ENCODE measurements around the gene CLINT1.

The CLINT1 gene

GRCh38 chr5:157877821-157878220 is 18.9 kb upstream of the CLINT1 start:
- H3K9ac ChIP-seq (ENCODE audit: low read length): no peak overlapping the region

DNA sequence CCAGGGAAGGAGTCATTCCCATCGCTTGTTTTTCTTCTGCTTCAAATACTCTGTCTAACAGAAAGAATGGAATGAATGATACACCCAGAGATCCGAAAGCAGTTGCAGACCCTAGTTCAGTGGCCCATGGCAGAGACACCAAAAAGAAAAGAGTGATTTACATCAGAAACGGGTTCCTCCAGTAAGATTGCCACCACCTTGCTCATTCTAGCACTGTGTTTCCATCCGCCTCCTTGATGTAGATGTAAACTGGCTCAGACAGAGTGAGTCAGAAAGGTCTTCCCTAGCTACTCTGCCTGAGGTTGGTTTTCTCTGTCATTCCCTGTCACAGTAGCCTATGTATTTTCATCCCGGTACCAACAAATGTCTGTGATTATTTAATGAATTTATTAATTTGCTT is 15.9 kb upstream of the CLINT1 start:
- Histone ChIP-seq H3K27me3 (ENCODE audit: low read depth, low read length) (no peaks in the 10 kb centered on the region), H3K4me3 (ENCODE audit: low read length) (no peak overlapping the region), H3K36me3 (replicated peaks; ENCODE audit: low read depth, low read length) (no peaks in the 10 kb centered on the region), H3K9me3 (ENCODE audit: insufficient read depth, low read length) (no peaks in the 10 kb centered on the region), H2AFZ (ENCODE audit: low read depth, low read length) (peak overlapping the region; percentile 85), H3K27ac (ENCODE audit: low read length) (no peak overlapping the region), H3K79me2 (ENCODE audit: low read length) (no peaks in the 10 kb centered on the region), H3K4me2 (ENCODE audit: low read length) (peak overlapping the region; percentile 26), H3K4me1 (ENCODE audit: low read length) (peaks cover 33% of the 10 kb centered on the region), H3K9ac (ENCODE audit: low read length) (no peak overlapping the region), H4K20me1 (ENCODE audit: insufficient read depth, low read length) (no peaks in the 10 kb centered on the region)
- TF ChIP-seq, protein P1, sequence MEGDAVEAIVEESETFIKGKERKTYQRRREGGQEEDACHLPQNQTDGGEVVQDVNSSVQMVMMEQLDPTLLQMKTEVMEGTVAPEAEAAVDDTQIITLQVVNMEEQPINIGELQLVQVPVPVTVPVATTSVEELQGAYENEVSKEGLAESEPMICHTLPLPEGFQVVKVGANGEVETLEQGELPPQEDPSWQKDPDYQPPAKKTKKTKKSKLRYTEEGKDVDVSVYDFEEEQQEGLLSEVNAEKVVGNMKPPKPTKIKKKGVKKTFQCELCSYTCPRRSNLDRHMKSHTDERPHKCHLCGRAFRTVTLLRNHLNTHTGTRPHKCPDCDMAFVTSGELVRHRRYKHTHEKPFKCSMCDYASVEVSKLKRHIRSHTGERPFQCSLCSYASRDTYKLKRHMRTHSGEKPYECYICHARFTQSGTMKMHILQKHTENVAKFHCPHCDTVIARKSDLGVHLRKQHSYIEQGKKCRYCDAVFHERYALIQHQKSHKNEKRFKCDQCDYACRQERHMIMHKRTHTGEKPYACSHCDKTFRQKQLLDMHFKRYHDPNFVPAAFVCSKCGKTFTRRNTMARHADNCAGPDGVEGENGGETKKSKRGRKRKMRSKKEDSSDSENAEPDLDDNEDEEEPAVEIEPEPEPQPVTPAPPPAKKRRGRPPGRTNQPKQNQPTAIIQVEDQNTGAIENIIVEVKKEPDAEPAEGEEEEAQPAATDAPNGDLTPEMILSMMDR (IDR thresholded peaks at IDR 0.05; ENCODE audit: low read depth, low read length): no peak
- TF ChIP-seq EZH2phosphoT487 (IDR thresholded peaks at IDR 0.05; ENCODE audit: low read depth): no peak

More at GRCh38 chr5:157877821-157878220, 18.9 kb upstream of the CLINT1 start:
- Histone ChIP-seq H2AFZ (ENCODE audit: low read depth, low read length) (no peak overlapping the region), H3K36me3 (replicated peaks; ENCODE audit: low read depth, low read length) (no peaks in the 10 kb centered on the region), H3K27me3 (ENCODE audit: low read depth, low read length) (no peaks in the 10 kb centered on the region), H3K4me2 (ENCODE audit: low read length) (no peak overlapping the region), H4K20me1 (ENCODE audit: insufficient read depth, low read length) (no peaks in the 10 kb centered on the region), H3K9me3 (ENCODE audit: insufficient read depth, low read length) (no peaks in the 10 kb centered on the region), H3K27ac (ENCODE audit: low read length) (no peak overlapping the region), H3K79me2 (ENCODE audit: low read length) (no peaks in the 10 kb centered on the region), H3K4me1 (ENCODE audit: low read length) (peaks cover 11% of the 10 kb centered on the region), H3K4me3 (ENCODE audit: low read length) (no peak overlapping the region)
- no peak for TF ChIP-seq EZH2phosphoT487 (IDR thresholded peaks at IDR 0.05; ENCODE audit: low read depth)

GRCh38 chr5:157870837-157871834 is 12.2 kb upstream of the CLINT1 start:
- no peak for TF ChIP-seq EZH2phosphoT487 (IDR thresholded peaks at IDR 0.05; ENCODE audit: low read depth)
- TF ChIP-seq, protein P1 (IDR thresholded peaks at IDR 0.05; ENCODE audit: low read depth, low read length): no peak
- peak overlapping the region; percentile 91 for H3K27ac ChIP-seq (ENCODE audit: low read length)

GRCh38 chr5:157867751-157868387 is 8.9 kb upstream of the CLINT1 start:
- H3K9ac ChIP-seq (ENCODE audit: low read length): no peak overlapping the region
- H3K36me3 ChIP-seq (replicated peaks; ENCODE audit: low read depth, low read length): no peaks in the 10 kb centered on the region
- H3K4me3 ChIP-seq (ENCODE audit: low read length): no peak overlapping the region
- TF ChIP-seq EZH2phosphoT487 (IDR thresholded peaks at IDR 0.05; ENCODE audit: low read depth): no peak
- TF ChIP-seq, protein P1 (IDR thresholded peaks at IDR 0.05; ENCODE audit: low read depth, low read length): no peak
- peak overlapping the region; percentile 49; the same call in 1 of the 2 replicates for H2AFZ ChIP-seq (ENCODE audit: low read depth, low read length)
- H3K79me2 ChIP-seq (ENCODE audit: low read length): no peaks in the 10 kb centered on the region
- H3K27me3 ChIP-seq (ENCODE audit: low read depth, low read length): no peaks in the 10 kb centered on the region
- H3K27ac ChIP-seq (ENCODE audit: low read length): peak overlapping the region; percentile 17; the same call in 1 of the 2 replicates
- peaks cover 60% of the 10 kb centered on the region for H3K4me1 ChIP-seq (ENCODE audit: low read length)
- H4K20me1 ChIP-seq (ENCODE audit: insufficient read depth, low read length): no peaks in the 10 kb centered on the region
- H3K9me3 ChIP-seq (ENCODE audit: insufficient read depth, low read length): no peaks in the 10 kb centered on the region
- H3K4me2 ChIP-seq (ENCODE audit: low read length): no peak overlapping the region

More at GRCh38 chr5:157870837-157871834, 12.2 kb upstream of the CLINT1 start:
- H3K9ac ChIP-seq (ENCODE audit: low read length): peak overlapping the region; percentile 54
- H2AFZ ChIP-seq (ENCODE audit: low read depth, low read length): peak overlapping the region; percentile 27; the same call in 1 of the 2 replicates
- H3K79me2 ChIP-seq (ENCODE audit: low read length): no peaks in the 10 kb centered on the region
- H3K4me1 ChIP-seq (ENCODE audit: low read length): peaks cover 51% of the 10 kb centered on the region
- no peaks in the 10 kb centered on the region for H3K9me3 ChIP-seq (ENCODE audit: insufficient read depth, low read length)
- H3K4me3 ChIP-seq (ENCODE audit: low read length): peak overlapping the region; percentile 61
- H3K4me2 ChIP-seq (ENCODE audit: low read length): peak overlapping the region; percentile 78
- no peaks in the 10 kb centered on the region for H3K36me3 ChIP-seq (replicated peaks; ENCODE audit: low read depth, low read length)
- no peaks in the 10 kb centered on the region for H4K20me1 ChIP-seq (ENCODE audit: insufficient read depth, low read length)
- no peaks in the 10 kb centered on the region for H3K27me3 ChIP-seq (ENCODE audit: low read depth, low read length)
